Calu3 (cell line): ENCODE results near the gene KCNK15. TPM values are rescaled to one million over a fixed set of nuclear protein-coding genes. Genes with fewer than 3 reads are reported as not detected.

Experiments used
- BruUV-seq: library from RNA; stranded (reverse); fragments of 400-500 nt; replicated peaks from 2 replicates; lab custom pipeline; 2021; lab: Mats Ljungman, UMichigan
- CTCF ChIA-PET: fragments of 300-600 bp; sonication (Branson Sonifier 250); formaldehyde crosslinking; loops from one replicate; lab custom pipeline; 2022; ENCODE audit warnings: antibody characterized with exemption; lab: Charles Lee
- DNase-seq: peaks from one replicate; pipeline ENCODE4 v3.0.0; 2022
- H3K27ac Mint-ChIP-seq: one replicate; pipeline ENCODE4 v1.8.0; 2022; ENCODE audit warnings: mixed read lengths; ENCODE audit not compliant: unreplicated experiment
- H3K27me3 Mint-ChIP-seq: one replicate; pipeline ENCODE4 v1.8.0; 2022; ENCODE audit warnings: mixed read lengths; ENCODE audit not compliant: unreplicated experiment
- H3K36me3 Mint-ChIP-seq: one replicate; pipeline ENCODE4 v1.8.0; 2022; ENCODE audit warnings: mild to moderate bottlenecking, moderate library complexity, mixed read lengths; ENCODE audit not compliant: insufficient read depth, unreplicated experiment
- H3K4me1 Mint-ChIP-seq: one replicate; pipeline ENCODE4 v1.8.0; 2022; ENCODE audit warnings: mild to moderate bottlenecking, low read depth, mixed read lengths; ENCODE audit not compliant: unreplicated experiment
- H3K4me3 Mint-ChIP-seq: one replicate; pipeline ENCODE4 v1.8.0; 2022; ENCODE audit warnings: mild to moderate bottlenecking, low read depth, moderate library complexity, mixed read lengths; ENCODE audit not compliant: unreplicated experiment
- H3K9me3 Mint-ChIP-seq: one replicate; pipeline ENCODE4 v1.8.0; 2022; ENCODE audit warnings: low read depth, mixed read lengths; ENCODE audit not compliant: unreplicated experiment
- intact Hi-C: fragments of 100-400 bp; cut with micrococcal nuclease; formaldehyde crosslinking; loops from one replicate; pipeline ENCODE4 v1.10.0; 2022; ENCODE audit not compliant: unreplicated experiment
- total RNA-seq: library from RNA; stranded (reverse); gene quantifications from 2 replicates; pipeline ENCODE4 v1.2.3, GENCODE V29; 2022
- TF ChIP-seq, protein P1 (sequence below): fragments of 200-600 bp; IDR thresholded peaks from one replicate; pipeline ENCODE4 v1.8.0; 2022; ENCODE audit warnings: antibody characterized with exemption; ENCODE audit not compliant: unreplicated experiment

Gene KCNK15
- total RNA-seq, 1 experiment from 2014 or later, result 1.5 TPM

DNA sequence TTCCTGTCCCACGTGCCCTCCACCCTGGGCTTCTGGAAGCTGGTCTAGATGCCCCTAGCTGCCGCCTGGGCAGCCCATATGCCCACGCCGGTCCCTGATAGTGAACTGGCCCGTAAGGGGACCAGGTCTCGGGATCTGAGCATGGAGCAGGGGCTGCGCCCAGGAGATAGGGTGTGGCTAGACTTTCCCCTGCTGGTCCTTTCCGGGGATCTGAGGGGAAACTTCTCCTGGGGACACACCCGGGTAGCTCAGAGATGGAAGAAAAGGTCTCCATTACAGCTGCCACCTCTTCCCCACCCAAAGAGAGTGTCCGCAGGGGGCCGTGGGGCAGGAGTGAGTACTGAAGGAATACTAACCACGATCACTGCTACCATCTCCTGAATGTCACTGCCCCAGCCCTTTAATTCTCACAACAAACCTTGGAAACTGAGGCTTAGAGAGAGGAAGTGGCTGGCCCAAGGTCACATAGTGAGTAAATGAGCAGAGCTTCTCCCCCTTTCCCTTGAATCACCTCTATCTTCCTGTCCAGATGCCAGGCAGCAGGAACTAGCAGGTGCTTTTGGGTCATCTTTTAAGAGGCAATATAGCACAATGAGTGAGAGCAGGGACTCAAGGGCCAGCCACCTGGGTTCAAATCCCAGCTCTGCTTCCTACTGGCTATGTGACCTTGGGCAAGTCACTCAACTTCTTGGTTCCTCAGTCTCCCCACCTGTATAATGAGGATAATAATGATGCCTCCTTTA is 42.3 kb upstream of the KCNK15 start:
- Mint-ChIP-seq H3K9me3 (no peaks in the 10 kb centered on the region), H3K36me3 (no peaks in the 10 kb centered on the region), H3K4me3 (no peak overlapping the region), H3K27me3 (no peaks in the 10 kb centered on the region), H3K27ac (no peak overlapping the region), H3K4me1 (peaks cover 10% of the 10 kb centered on the region)
- CTCF ChIA-PET, result interaction anchor here (1.8 kb wide), 1 partner anchor 12 kb away, joined by 5 read pairs; the partner anchor contains the start of gene CCN5
- TF ChIP-seq, protein P1, sequence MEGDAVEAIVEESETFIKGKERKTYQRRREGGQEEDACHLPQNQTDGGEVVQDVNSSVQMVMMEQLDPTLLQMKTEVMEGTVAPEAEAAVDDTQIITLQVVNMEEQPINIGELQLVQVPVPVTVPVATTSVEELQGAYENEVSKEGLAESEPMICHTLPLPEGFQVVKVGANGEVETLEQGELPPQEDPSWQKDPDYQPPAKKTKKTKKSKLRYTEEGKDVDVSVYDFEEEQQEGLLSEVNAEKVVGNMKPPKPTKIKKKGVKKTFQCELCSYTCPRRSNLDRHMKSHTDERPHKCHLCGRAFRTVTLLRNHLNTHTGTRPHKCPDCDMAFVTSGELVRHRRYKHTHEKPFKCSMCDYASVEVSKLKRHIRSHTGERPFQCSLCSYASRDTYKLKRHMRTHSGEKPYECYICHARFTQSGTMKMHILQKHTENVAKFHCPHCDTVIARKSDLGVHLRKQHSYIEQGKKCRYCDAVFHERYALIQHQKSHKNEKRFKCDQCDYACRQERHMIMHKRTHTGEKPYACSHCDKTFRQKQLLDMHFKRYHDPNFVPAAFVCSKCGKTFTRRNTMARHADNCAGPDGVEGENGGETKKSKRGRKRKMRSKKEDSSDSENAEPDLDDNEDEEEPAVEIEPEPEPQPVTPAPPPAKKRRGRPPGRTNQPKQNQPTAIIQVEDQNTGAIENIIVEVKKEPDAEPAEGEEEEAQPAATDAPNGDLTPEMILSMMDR, result no peak
- intact Hi-C loops, result no loop called here
- BruUV-seq, result no TSS peak
- DNase-seq, result no peak

DNA sequence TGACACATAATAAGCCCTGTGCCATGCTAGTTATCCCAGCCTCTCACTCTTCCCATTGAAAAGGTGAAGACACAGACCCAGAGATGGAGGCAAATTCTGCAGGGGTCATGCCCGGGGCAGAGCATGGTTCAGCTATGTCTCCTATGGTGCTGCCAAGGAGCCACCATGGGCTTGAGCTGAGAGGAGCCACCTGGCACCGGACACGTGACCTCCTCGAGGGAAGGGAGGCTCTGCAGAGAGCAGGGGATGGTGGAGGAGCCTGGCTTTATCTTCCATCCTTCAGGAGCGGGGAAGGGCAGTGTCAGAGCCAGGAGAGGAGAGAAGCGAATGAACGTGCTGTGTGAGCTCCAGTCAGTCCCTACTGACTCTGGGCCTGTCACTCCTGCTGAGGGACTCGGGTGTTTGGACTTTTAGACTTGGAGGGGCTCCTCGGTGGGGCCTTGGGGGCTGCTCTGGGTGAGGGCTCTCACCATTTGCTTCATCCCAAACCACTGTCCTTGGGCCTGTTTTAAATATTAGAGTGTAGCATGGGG is 41.6 kb upstream of the KCNK15 start:
- intact Hi-C loops, result no loop called here
- Mint-ChIP-seq H3K27me3 (no peaks in the 10 kb centered on the region), H3K4me3 (no peak overlapping the region), H3K27ac (no peak overlapping the region), H3K9me3 (no peaks in the 10 kb centered on the region), H3K36me3 (no peaks in the 10 kb centered on the region), H3K4me1 (peaks cover 10% of the 10 kb centered on the region)
- TF ChIP-seq, protein P1, result no peak
- no peak for DNase-seq
- CTCF ChIA-PET, result interaction anchor here (1.8 kb wide), 1 partner anchor 11 kb away, joined by 5 read pairs; the partner anchor contains the start of gene CCN5
- BruUV-seq, result no TSS peak

DNA sequence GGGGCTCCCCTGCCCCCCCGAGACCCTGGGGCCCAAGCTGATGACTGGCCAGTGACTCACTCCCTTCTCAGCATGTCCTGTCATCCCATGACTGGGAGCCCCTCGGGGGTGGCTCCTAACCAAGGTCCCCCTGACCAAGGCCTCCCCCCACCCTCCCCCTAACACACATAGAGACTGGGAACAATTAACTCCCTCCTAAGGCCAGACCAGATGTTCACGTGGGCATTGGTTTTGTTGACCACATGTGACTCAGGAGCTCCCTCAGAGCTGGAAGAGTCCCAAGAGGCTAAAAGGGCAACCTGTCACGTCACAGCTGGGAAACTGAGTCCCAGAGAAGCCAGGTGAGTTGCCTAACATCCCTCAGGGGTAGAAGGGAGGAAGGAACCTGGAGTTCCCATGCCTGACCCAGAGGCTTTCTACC is 41.1 kb upstream of the KCNK15 start:
- H3K4me3 Mint-ChIP-seq, result no peak overlapping the region
- H3K36me3 Mint-ChIP-seq, result no peaks in the 10 kb centered on the region
- TF ChIP-seq, protein P1, result no peak
- no peak for DNase-seq
- no peak overlapping the region for H3K27ac Mint-ChIP-seq
- no peaks in the 10 kb centered on the region for H3K27me3 Mint-ChIP-seq
- peaks cover 10% of the 10 kb centered on the region for H3K4me1 Mint-ChIP-seq
- H3K9me3 Mint-ChIP-seq, result no peaks in the 10 kb centered on the region
- no TSS peak for BruUV-seq
- CTCF ChIA-PET, result interaction anchor here (0.6 to 2.2 kb wide), 2 partner anchors 10 to 13 kb away, joined by 3 to 9 read pairs; partner anchors contain the start of gene CCN5
- intact Hi-C loops, result no loop called here

DNA sequence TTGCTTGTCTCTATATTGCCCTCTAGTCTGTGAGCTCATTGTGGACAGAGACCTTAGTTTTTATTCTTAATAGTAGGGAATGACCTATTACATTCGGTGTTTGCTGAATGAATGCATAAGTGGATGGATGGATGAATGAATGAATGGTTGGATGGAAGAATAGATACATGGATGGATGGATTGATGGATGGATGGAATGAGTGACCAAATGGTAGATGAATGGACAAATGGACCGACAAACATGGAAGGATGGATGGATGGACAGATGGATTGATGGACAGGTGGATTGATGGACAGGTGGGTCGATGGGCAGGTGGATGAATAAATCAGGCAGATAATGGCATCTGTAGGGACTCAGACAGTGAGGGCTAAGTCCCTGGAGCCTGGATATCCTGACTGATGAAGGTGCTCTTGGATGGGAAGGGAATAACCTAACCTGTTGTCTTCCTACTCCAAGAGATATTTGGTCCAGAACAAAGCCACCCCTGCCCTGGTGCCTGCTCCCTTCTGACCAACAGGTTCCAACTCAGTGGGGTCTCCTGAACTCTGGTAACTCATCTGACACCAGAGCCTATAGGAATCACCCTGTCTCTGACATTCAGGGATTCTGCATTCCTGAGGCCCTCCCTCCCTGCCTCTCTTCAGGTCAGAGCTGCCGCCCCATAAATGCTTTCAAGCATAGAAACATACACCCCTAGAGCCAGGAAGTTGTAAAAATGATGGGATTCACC is 40.1 kb upstream of the KCNK15 start:
- H3K36me3 Mint-ChIP-seq, result no peaks in the 10 kb centered on the region
- H3K4me1 Mint-ChIP-seq, result peaks cover 10% of the 10 kb centered on the region

More for the DNA sequence above, 40.1 kb upstream of the KCNK15 start:
- TF ChIP-seq, protein P1, result no peak
- H3K27me3 Mint-ChIP-seq, result no peaks in the 10 kb centered on the region
- no peaks in the 10 kb centered on the region for H3K9me3 Mint-ChIP-seq
- CTCF ChIA-PET, result interaction anchor here (2.2 kb wide), 1 partner anchor 9 kb away, joined by 9 read pairs; the partner anchor contains the start of gene CCN5
- no peak overlapping the region for H3K27ac Mint-ChIP-seq
- H3K4me3 Mint-ChIP-seq, result no peak overlapping the region
- no TSS peak for BruUV-seq
- no peak for DNase-seq
- intact Hi-C loops, result no loop called here
